Neural cell (in vitro differentiated cells): ENCODE results near the gene NPC1. TPM values are rescaled to one million over a fixed set of nuclear protein-coding genes. Genes with fewer than 3 reads are reported as not detected.

Experiments
- H2AFZ ChIP-seq: fragments of 200-600, 300-800 bp; sonication (generic), shearing (Covaris generic); 2 replicates; pipeline ENCODE4 v1.6.0; 2014; ENCODE audit warnings: low read depth, mild to moderate bottlenecking, antibody characterized with exemption, low read length, moderate library complexity
- H3F3A ChIP-seq: fragments of 200-600 bp; shearing (Covaris generic); 2 replicates; pipeline ENCODE4 v1.6.1; 2016; ENCODE audit warnings: mild to moderate bottlenecking, moderate library complexity, mixed read lengths, antibody characterized with exemption, low read length; ENCODE audit not compliant: insufficient read depth, poor library complexity, severe bottlenecking
- H3K27ac ChIP-seq: fragments of 200-600, 300-800 bp; sonication (generic), shearing (Covaris generic); 2 replicates; pipeline ENCODE4 v1.5.1; 2014; ENCODE audit warnings: mild to moderate bottlenecking, low read length, moderate library complexity
- H3K27me3 ChIP-seq: fragments of 300-800, 200-600 bp; sonication (generic), shearing (Covaris generic); 2 replicates; pipeline ENCODE4 v1.6.0; 2014; ENCODE audit warnings: mild to moderate bottlenecking, low read depth, low read length, moderate library complexity; ENCODE audit not compliant: insufficient read depth
- H3K36me3 ChIP-seq: fragments of 300-800, 200-600 bp; sonication (generic), shearing (Covaris generic); 2 replicates; pipeline ENCODE4 v1.5.1; 2014; ENCODE audit warnings: mild to moderate bottlenecking, antibody characterized with exemption, low read length, moderate library complexity; ENCODE audit not compliant: insufficient read depth
- H3K4me2 ChIP-seq: fragments of 300-800, 200-600 bp; sonication (generic), shearing (Covaris generic); 2 replicates; pipeline ENCODE4 v1.6.0; 2014; ENCODE audit warnings: mild to moderate bottlenecking, low read length
- H3K4me3 ChIP-seq: fragments of 300-800, 200-600 bp; sonication (generic), shearing (Covaris generic); 2 replicates; pipeline ENCODE4 v1.5.1; 2014; ENCODE audit warnings: mild to moderate bottlenecking, low read length, moderate library complexity
- H3K79me2 ChIP-seq: fragments of 200-600 bp; shearing (Covaris generic); replicated peaks from 2 replicates; pipeline ENCODE4 v1.6.0; 2014; ENCODE audit warnings: mild to moderate bottlenecking, low read length, moderate library complexity; ENCODE audit not compliant: insufficient read depth
- H3K9ac ChIP-seq: fragments of 300-800, 200-600 bp; sonication (generic), shearing (Covaris generic); 2 replicates; pipeline ENCODE4 v1.6.1; 2016; ENCODE audit warnings: mild to moderate bottlenecking, low read length, mixed read lengths
- H3K9me2 ChIP-seq: fragments of 200-600 bp; shearing (Covaris generic); 2 replicates; pipeline ENCODE4 v1.6.1; 2016; ENCODE audit warnings: mild to moderate bottlenecking, low read length, mixed read lengths; ENCODE audit not compliant: insufficient read depth
- H3K9me3 ChIP-seq: fragments of 200-600, 300-800 bp; sonication (generic), shearing (Covaris generic); 2 replicates; pipeline ENCODE4 v1.6.1; 2016; ENCODE audit warnings: mild to moderate bottlenecking, mixed run types, low read length, moderate library complexity, mixed read lengths
- H4K20me1 ChIP-seq: fragments of 200-600 bp; shearing (Covaris generic); 2 replicates; pipeline ENCODE4 v1.6.1; 2016; ENCODE audit warnings: mild to moderate bottlenecking, mixed run types; ENCODE audit not compliant: insufficient read depth
- EP300 ChIP-seq: fragments of 450-650 bp; conservative IDR thresholded peaks from 2 replicates; pipeline ENCODE4 v1.6.1; 2014; ENCODE audit warnings: antibody characterized with exemption, mild to moderate bottlenecking, moderate library complexity; ENCODE audit not compliant: poor library complexity, severe bottlenecking
- EZH2 ChIP-seq: fragments of 200-600, 300-800 bp; shearing (Covaris generic), sonication (generic); IDR thresholded peaks from 2 replicates; pipeline ENCODE4 v1.6.1; 2014; ENCODE audit warnings: antibody characterized with exemption, low read length, borderline replicate concordance, mild to moderate bottlenecking; ENCODE audit not compliant: insufficient read depth, poor library complexity, severe bottlenecking
- MXI1 ChIP-seq: fragments of 450-650 bp; conservative IDR thresholded peaks from 2 replicates; pipeline ENCODE4 v1.6.1; 2014; ENCODE audit warnings: antibody characterized with exemption, mild to moderate bottlenecking; ENCODE audit not compliant: poor library complexity, severe bottlenecking
- POLR2AphosphoS5 ChIP-seq: IDR thresholded peaks from 2 replicates; pipeline ENCODE4 v1.6.1; 2012
- RAD21 ChIP-seq: fragments of 450-650 bp; conservative IDR thresholded peaks from 2 replicates; pipeline ENCODE4 v1.6.1; 2014; ENCODE audit warnings: antibody characterized with exemption, mild to moderate bottlenecking, moderate library complexity
- SMC3 ChIP-seq: fragments of 450-650 bp; conservative IDR thresholded peaks from 2 replicates; pipeline ENCODE4 v1.6.1; 2014; ENCODE audit warnings: antibody characterized with exemption, mild to moderate bottlenecking, moderate library complexity; ENCODE audit not compliant: poor library complexity
- TAF1 ChIP-seq: IDR thresholded peaks from 2 replicates; pipeline ENCODE4 v1.6.1; 2012; ENCODE audit warnings: low read depth
- polyA plus RNA-seq: library from polyadenylated mRNA; depleted of rRNA; stranded (reverse); fragments of >200 nt; gene quantifications from 2 replicates; pipeline ENCODE4 v1.2.3, GENCODE V29; 2014
- TF ChIP-seq, protein P1 (sequence below): fragments of 450-650 bp; IDR thresholded peaks from 2 replicates; pipeline ENCODE4 v1.5.1; 2014; ENCODE audit warnings: antibody characterized with exemption, mild to moderate bottlenecking, moderate library complexity; ENCODE audit not compliant: poor library complexity, severe bottlenecking
- TF ChIP-seq, protein P2 (sequence below): IDR thresholded peaks from 2 replicates; pipeline ENCODE4 v1.6.1; 2012; ENCODE audit warnings: borderline replicate concordance

Gene NPC1
- polyA plus RNA-seq, 1 donor from 2014 or later, result 20.9 TPM

DNA sequence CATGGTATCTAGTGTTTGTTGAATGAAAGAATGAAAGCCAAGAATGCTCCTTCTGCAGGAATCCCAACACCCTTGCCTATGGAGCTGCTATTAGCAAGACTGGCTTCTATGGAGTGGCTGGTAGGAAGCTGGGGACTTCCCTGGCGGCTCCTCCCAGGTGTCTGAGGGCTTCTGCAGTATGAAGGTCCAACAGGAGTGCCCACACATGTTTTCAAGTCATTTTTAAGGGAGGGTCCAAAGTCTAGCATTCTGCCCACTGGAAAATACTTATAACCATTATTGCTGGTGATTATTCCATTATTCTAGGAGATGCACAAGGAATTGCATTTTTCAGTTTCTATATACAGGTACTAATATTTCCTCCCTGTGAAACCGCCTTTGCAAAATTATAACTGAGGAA, 21.9 kb upstream of the NPC1 start:
- H3K9ac ChIP-seq, result no peak overlapping the region
- H3F3A ChIP-seq, result no peaks in the 10 kb centered on the region
- no peak overlapping the region for H3K4me2 ChIP-seq
- H3K9me3 ChIP-seq, result no peaks in the 10 kb centered on the region
- H3K79me2 ChIP-seq, result no peaks in the 10 kb centered on the region
- H3K4me3 ChIP-seq, result no peak overlapping the region
- no peak overlapping the region for H3K27ac ChIP-seq
- no peaks in the 10 kb centered on the region for H3K27me3 ChIP-seq
- TF ChIP-seq, protein P1, sequence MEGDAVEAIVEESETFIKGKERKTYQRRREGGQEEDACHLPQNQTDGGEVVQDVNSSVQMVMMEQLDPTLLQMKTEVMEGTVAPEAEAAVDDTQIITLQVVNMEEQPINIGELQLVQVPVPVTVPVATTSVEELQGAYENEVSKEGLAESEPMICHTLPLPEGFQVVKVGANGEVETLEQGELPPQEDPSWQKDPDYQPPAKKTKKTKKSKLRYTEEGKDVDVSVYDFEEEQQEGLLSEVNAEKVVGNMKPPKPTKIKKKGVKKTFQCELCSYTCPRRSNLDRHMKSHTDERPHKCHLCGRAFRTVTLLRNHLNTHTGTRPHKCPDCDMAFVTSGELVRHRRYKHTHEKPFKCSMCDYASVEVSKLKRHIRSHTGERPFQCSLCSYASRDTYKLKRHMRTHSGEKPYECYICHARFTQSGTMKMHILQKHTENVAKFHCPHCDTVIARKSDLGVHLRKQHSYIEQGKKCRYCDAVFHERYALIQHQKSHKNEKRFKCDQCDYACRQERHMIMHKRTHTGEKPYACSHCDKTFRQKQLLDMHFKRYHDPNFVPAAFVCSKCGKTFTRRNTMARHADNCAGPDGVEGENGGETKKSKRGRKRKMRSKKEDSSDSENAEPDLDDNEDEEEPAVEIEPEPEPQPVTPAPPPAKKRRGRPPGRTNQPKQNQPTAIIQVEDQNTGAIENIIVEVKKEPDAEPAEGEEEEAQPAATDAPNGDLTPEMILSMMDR, result no peak
- TF ChIP-seq, protein P2, sequence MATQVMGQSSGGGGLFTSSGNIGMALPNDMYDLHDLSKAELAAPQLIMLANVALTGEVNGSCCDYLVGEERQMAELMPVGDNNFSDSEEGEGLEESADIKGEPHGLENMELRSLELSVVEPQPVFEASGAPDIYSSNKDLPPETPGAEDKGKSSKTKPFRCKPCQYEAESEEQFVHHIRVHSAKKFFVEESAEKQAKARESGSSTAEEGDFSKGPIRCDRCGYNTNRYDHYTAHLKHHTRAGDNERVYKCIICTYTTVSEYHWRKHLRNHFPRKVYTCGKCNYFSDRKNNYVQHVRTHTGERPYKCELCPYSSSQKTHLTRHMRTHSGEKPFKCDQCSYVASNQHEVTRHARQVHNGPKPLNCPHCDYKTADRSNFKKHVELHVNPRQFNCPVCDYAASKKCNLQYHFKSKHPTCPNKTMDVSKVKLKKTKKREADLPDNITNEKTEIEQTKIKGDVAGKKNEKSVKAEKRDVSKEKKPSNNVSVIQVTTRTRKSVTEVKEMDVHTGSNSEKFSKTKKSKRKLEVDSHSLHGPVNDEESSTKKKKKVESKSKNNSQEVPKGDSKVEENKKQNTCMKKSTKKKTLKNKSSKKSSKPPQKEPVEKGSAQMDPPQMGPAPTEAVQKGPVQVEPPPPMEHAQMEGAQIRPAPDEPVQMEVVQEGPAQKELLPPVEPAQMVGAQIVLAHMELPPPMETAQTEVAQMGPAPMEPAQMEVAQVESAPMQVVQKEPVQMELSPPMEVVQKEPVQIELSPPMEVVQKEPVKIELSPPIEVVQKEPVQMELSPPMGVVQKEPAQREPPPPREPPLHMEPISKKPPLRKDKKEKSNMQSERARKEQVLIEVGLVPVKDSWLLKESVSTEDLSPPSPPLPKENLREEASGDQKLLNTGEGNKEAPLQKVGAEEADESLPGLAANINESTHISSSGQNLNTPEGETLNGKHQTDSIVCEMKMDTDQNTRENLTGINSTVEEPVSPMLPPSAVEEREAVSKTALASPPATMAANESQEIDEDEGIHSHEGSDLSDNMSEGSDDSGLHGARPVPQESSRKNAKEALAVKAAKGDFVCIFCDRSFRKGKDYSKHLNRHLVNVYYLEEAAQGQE, result no peak
- TF ChIP-seq POLR2AphosphoS5, result no peak
- TF ChIP-seq EP300, result no peak
- no peak for TF ChIP-seq TAF1
- no peak for TF ChIP-seq RAD21
- no peak for TF ChIP-seq MXI1
- no peak for TF ChIP-seq SMC3
- TF ChIP-seq EZH2, result no peak
- no peaks in the 10 kb centered on the region for H3K9me2 ChIP-seq
- no peaks in the 10 kb centered on the region for H3K36me3 ChIP-seq
- H2AFZ ChIP-seq, result no peak overlapping the region
- H4K20me1 ChIP-seq, result no peaks in the 10 kb centered on the region

DNA sequence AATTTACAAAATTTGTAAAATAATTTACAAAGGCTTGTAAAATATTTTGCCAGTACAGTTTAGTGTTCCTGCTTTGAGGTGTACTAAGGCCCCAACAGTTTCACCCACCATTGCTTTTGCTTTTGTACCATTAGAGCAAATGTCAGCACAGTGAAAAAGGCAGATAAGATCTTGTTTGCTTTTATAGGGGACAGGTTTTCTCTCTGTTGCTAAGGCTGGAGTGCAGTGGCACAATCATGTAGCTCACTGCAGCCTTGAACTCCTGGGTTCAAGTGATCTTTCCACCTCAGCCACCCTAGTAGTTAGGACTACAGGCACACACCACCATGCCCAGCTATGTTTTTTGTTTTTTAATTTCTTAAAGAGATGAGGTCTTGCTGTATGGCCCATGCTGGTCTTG, 19.6 kb upstream of the NPC1 start:
- Histone ChIP-seq H3K9me3 (no peaks in the 10 kb centered on the region), H3K36me3 (no peaks in the 10 kb centered on the region), H4K20me1 (no peaks in the 10 kb centered on the region), H3K4me2 (no peak overlapping the region), H3K27me3 (no peaks in the 10 kb centered on the region), H3F3A (no peaks in the 10 kb centered on the region), H3K9me2 (no peaks in the 10 kb centered on the region), H3K9ac (no peak overlapping the region), H3K4me3 (no peak overlapping the region), H3K79me2 (no peaks in the 10 kb centered on the region), H3K27ac (no peak overlapping the region), H2AFZ (no peak overlapping the region)
- TF ChIP-seq EZH2, result no peak
- TF ChIP-seq, protein P2, result no peak
- TF ChIP-seq POLR2AphosphoS5, result no peak
- TF ChIP-seq, protein P1, result no peak
- TF ChIP-seq SMC3, result no peak
- no peak for TF ChIP-seq EP300
- no peak for TF ChIP-seq TAF1
- TF ChIP-seq MXI1, result no peak
- TF ChIP-seq RAD21, result no peak
